Activated T-cell treated with anti-CD3 and anti-CD28 coated beads, Interleukin-2, amount 50 U/mL, for 1 hour (primary cell): ENCODE data around the gene MED13L.
"Not testable (repeated sequence)": the region's sequence is repeated elsewhere in the genome, so short reads cannot be mapped to it uniquely, and the experiment has no call there.

Source experiments
- DNase-seq: peaks from one replicate; pipeline ENCODE4 v3.0.0-alpha.2; 2020

Gene MED13L

GRCh38 chr12:116246490-116247179 is 30.9 kb downstream of the MED13L start:
- no peak for DNase-seq

- DNase-seq: no peak
These were observed 32.3 kb downstream of the MED13L start for GRCh38 chr12:116245189-116245588.

GRCh38 chr12:116244474-116245090 is 32.9 kb downstream of the MED13L start:
- no peak for DNase-seq

- DNase-seq: no peak
These were observed 33.5 kb downstream of the MED13L start for GRCh38 chr12:116244001-116244400.

- no peak for DNase-seq
These were observed 34.8 kb downstream of the MED13L start for GRCh38 chr12:116242740-116243139.

DNA sequence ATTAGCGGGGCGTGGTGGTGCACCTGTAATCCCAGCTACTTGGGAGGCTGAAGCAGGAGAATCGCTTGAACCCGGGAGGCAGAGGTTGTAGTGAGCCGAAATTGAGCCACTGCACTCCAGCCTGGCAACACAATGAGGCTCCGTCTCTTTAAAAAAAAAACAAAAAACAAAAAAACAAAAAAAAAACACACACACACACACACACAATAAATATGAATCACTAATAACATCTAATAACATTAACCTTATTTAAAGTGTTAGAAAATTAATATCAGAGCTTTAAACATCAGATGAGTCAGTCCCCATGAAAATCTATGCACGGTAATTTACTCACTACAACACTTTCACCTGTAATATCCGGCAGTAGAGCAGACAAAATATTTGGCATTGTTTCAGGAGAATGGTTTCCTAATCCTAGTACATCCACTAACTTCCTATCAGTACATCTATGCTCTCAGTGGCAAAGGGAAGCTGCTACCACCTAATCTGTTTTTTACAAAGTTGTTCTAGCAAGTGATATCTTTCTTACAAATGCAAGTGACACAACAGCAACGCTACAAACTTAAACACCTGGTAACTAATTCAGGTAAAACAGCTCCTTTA is 36.2 kb downstream of the MED13L start:
- no peak for DNase-seq

DNA sequence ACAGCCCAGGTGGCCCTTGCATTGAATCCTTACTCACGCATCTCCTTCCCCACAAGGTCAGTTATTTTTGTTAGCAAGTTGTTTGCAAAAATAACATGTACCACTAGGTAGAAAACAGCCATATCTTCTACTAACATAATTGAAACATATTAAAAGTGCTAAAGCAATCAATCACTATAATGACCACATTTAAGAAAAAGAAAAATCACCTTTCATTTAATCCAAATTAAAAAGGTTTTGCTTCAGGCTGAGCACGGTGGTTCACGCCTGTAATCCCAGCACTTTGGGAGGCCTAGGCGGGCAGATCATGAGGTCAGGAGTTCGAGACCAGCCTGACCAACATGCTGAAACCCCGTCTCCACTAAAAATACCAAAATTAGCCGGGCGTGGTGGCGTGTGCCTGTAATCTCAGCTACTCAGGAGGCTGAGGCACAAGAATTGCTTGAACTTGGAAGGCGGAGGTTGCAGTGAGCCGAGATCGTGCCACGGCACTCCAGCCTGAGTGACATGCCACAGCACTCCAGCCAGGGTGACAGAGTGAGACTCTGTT is 38.8 kb downstream of the MED13L start:
- DNase-seq: not testable (repeated sequence)

GRCh38 chr12:116238149-116238548 is 39.3 kb downstream of the MED13L start:
- no peak for DNase-seq

DNA sequence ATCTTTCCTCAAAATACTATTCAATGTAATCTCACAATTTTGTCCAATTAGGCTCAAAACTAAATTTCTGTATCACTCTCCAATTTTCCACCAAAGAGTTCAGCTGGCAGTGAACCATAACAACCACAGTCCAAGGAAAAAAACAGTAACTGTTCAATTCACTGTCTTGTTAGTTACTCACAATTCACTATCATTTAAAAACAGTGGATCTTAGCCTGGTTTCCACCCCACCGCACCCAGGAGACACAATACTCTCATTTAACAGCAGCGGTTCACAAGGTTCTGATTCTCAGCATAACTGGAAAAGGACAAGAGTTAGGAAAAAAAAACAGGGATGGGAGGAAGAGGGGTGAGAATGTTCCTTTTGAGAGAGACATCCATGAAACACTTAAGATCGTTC is 40.5 kb downstream of the MED13L start:
- no peak for DNase-seq

GRCh38 chr12:116236148-116236731 is 41.3 kb downstream of the MED13L start:
- peak; percentile 34 for DNase-seq

DNA sequence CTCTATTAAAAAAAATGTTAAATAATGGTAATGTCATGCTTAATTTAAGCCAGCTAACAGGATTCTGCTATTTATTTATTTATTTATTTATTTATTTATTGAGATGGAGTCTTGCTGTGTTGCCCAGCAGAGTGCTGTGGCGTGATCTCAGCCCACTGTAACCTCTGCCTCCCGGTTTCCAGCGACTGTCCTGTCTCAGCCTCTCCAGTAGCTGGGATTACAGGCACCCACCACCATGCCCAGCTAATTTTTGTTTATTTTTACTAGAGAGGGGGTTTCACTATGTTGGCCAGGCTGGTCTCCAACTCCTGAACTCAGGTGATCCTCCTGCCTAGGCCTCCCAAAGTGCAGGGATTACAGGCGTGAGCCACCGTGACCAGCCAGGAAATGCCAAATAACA is 43.3 kb downstream of the MED13L start:
- DNase-seq: not testable (repeated sequence)

DNA sequence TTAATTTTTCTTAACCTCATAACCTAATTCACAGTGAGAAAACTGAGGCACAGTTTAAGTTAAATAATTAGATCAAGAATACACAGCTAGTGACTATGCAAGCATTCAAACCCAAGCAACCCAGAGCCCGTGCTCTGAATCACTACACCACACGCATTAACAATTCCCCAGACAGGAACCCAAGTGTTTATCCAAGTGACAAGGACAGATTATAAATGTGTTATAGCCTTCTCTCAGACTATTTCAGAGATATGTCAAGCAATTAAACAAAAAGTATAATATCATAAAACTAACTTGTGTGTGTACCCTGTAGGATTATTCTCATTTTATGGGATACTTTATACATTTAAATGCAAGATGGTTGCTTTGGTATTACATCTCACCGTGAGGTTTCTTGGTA is 43.8 kb downstream of the MED13L start:
- no peak for DNase-seq

GRCh38 chr12:116227811-116228210 is 49.7 kb downstream of the MED13L start:
- DNase-seq: no peak

DNA sequence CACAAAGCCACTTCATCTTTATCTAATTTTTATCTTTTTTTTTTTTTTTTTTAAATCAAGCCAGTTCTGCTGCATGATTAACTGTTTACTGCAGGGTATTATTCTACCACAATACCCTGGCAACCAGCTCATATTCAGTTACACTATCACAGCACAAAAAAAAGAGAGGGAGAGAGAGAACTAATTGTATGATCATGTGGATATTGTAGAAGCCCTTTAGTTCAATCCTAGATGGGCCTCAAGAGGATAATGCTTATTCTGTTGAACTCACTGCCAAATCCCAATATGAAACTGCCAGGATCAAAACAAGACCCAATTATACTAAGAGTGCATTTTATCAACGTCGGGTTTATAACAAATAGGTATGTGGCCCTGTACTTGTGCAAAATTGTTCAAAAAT is 51.5 kb downstream of the MED13L start:
- DNase-seq: no peak

DNA sequence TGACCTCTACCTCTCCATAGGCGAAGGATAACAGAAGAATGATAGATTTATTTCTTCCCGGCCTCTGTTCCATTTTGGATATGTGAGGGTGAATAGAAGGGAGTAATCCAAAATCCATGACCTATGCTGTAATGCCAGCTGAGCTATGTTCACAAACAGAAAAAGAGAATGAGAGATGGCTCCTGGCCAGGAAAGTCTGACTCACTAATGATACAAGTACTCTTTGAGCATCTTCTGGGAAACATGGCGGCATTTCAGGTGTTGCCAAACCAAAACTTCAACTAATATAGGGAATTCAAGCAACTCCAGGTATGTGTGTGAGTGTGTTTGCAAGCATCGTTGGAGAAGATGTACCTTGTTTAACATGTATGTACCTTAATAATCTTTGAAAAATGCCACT is 55.1 kb downstream of the MED13L start:
- DNase-seq: no peak

DNA sequence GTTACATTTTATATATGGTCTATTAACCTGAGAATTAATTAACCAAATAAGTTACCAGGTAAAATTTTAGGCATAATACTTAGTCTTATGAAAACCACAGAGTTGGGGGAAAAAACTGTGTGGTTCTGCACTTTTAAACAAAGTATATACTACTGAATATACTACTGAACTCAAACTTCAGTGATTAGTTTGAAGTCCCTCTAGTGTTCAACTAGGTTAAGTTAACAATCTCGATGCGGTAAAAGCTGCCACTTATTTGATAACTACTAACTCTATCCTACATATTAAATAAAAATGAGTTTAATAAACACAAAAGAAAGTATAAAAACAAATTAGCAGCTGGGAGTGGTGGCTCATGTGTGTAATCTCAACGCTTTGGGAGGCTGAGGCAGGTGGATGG is 56.7 kb downstream of the MED13L start:
- no peak for DNase-seq

GRCh38 chr12:116217045-116217735 is 60.3 kb downstream of the MED13L start:
- no peak for DNase-seq

- DNase-seq: no peak
These were observed 61.3 kb downstream of the MED13L start for GRCh38 chr12:116216022-116216756.

DNA sequence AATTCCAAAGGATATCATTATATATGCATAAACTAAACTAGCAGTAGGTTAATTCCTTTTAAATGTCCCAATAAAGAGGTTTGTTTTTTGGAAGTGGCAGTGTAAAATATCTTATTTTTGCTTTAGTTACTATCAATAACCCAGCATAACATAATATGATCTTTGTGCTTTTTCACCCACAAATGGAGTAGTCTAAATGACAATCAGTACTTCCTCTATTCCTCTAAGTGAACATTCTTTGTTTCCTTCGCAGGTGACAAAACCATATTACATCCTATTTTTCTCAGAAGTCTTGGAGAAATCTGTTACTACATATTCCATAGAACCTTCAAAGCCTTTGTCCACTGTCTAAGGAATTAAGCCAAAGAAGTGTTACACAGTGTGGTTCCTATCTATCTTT is 62.5 kb downstream of the MED13L start:
- no peak for DNase-seq

GRCh38 chr12:116213885-116214527 is 63.5 kb downstream of the MED13L start:
- no peak for DNase-seq

DNA sequence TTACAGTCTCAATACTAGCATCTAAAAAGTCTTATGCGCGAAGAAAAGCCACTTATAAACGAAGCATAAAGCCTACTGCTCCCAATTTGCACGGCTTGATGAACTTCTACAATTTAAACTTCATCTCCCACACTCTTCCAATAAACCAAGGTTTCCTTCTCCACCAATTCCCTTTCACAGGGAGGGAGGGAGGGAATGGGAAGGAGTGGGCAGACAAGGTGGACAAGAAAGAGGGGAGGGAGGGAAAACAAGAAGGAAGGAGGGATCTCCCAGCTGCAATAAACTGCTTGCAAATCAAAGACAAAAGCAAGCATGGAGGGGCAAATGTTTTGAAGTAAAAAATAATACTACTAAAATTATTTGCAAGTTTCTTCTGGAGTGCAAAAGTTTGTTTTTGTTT is 64.5 kb downstream of the MED13L start:
- no peak for DNase-seq

- no peak for DNase-seq
These were observed 66.7 kb downstream of the MED13L start for GRCh38 chr12:116210762-116211161.
